ENCODE results near the gene CYB5D1.

- TF ChIP-seq, protein P1, sequence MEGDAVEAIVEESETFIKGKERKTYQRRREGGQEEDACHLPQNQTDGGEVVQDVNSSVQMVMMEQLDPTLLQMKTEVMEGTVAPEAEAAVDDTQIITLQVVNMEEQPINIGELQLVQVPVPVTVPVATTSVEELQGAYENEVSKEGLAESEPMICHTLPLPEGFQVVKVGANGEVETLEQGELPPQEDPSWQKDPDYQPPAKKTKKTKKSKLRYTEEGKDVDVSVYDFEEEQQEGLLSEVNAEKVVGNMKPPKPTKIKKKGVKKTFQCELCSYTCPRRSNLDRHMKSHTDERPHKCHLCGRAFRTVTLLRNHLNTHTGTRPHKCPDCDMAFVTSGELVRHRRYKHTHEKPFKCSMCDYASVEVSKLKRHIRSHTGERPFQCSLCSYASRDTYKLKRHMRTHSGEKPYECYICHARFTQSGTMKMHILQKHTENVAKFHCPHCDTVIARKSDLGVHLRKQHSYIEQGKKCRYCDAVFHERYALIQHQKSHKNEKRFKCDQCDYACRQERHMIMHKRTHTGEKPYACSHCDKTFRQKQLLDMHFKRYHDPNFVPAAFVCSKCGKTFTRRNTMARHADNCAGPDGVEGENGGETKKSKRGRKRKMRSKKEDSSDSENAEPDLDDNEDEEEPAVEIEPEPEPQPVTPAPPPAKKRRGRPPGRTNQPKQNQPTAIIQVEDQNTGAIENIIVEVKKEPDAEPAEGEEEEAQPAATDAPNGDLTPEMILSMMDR (IDR thresholded peaks at IDR 0.05; ENCODE audit: borderline replicate concordance, extremely low read depth, low read length, poor library complexity, severe bottlenecking) = no peak
- no peak for TF ChIP-seq EZH2 (IDR thresholded peaks at IDR 0.05; ENCODE audit: borderline replicate concordance, low read depth, low read length, severe bottlenecking)
Observed at GRCh38 chr17:7844292-7845154, 13.3 kb upstream of the CYB5D1 start.

All from DND-41 (cell line).